Testis (tissue), 3 donors: ENCODE data around the gene ATP7B. TPM values are rescaled to one million over a fixed set of nuclear protein-coding genes. Genes with fewer than 3 reads are reported as not detected.

ENCODE experiments used
- DNase-seq: peaks from one replicate; pipeline ENCODE4 v3.0.0-alpha.2; 2019
- H3K27ac ChIP-seq, 2 donors: fragments of 200-600 bp; sonication (generic); one replicate each; pipeline ENCODE4 v1.5.1; 2019
- H3K27me3 ChIP-seq: fragments of 200-600 bp; sonication (generic); one replicate; pipeline ENCODE4 v1.5.1; 2019
- H3K36me3 ChIP-seq: fragments of 200-600 bp; sonication (generic); one replicate; pipeline ENCODE4 v1.5.1; 2017; ENCODE audit warnings: low read depth; ENCODE audit errors: missing control alignments
- H3K4me1 ChIP-seq: fragments of 200-600 bp; sonication (generic); one replicate; pipeline ENCODE4 v1.5.1; 2019
- H3K4me3 ChIP-seq, 2 donors: fragments of 200-600 bp; sonication (generic); one replicate each; pipeline ENCODE4 v1.5.1; 2017 to 2019
- H3K9me3 ChIP-seq: fragments of 200-600 bp; sonication (generic); one replicate; pipeline ENCODE4 v1.5.1; 2017
- POLR2A ChIP-seq: fragments of 450-650 bp; IDR thresholded peaks from one replicate; pipeline ENCODE4 v1.6.1; 2017; ENCODE audit warnings: antibody characterized with exemption, mild to moderate bottlenecking, moderate library complexity
- WGBS, 2 donors: methylation state at CpG; one replicate each; pipeline ENCODE4 v1.1.5; 2018; 5-methylcytosine and 5-hydroxymethylcytosine counted together
- intact Hi-C: fragments of 100-400 bp; cut with DNase I; formaldehyde crosslinking; loops from one replicate; pipeline ENCODE4 v1.15.1; 2023; ENCODE audit warnings: low total_unique reads
- polyA plus RNA-seq: library from polyadenylated mRNA; stranded (reverse); fragments of 350-450 nt; fragmentation: Illumina TruSeq; extraction: RNeasy Lipid Tissue Mini Kit (QIAGEN cat#74804); gene quantifications from one replicate; pipeline ENCODE4 v1.2.3, GENCODE V29; 2014; ENCODE audit warnings: low read depth, low replicate concordance; ENCODE audit not compliant: insufficient read depth
- total RNA-seq, 2 donors: library from RNA; depleted of rRNA; stranded (reverse); fragments of >200 nt; gene quantifications; one replicate each; pipeline ENCODE4 v1.2.3, GENCODE V29; 2016
- TF ChIP-seq, protein P1 (sequence below), 3 experiments: fragments of 450-650 bp in 2 of 3; fragments of 200-600 bp in 1 of 3; sonication (generic) in 1 of 3; IDR thresholded peaks; one replicate each; pipeline ENCODE4 v1.5.1; 2016 to 2019; ENCODE audit warnings: antibody characterized with exemption in 3 of 3, mild to moderate bottlenecking in 2 of 3, moderate library complexity in 1 of 3

Gene ATP7B
- total and polyA plus RNA-seq, 3 donors from 2014 or later = 18.7 to 47.9 (median 41.3) TPM

GRCh38 chr13:51971520-51972426 is 39.5 kb downstream of the ATP7B start:
- TF ChIP-seq POLR2A = no peak
- TF ChIP-seq, protein P1, sequence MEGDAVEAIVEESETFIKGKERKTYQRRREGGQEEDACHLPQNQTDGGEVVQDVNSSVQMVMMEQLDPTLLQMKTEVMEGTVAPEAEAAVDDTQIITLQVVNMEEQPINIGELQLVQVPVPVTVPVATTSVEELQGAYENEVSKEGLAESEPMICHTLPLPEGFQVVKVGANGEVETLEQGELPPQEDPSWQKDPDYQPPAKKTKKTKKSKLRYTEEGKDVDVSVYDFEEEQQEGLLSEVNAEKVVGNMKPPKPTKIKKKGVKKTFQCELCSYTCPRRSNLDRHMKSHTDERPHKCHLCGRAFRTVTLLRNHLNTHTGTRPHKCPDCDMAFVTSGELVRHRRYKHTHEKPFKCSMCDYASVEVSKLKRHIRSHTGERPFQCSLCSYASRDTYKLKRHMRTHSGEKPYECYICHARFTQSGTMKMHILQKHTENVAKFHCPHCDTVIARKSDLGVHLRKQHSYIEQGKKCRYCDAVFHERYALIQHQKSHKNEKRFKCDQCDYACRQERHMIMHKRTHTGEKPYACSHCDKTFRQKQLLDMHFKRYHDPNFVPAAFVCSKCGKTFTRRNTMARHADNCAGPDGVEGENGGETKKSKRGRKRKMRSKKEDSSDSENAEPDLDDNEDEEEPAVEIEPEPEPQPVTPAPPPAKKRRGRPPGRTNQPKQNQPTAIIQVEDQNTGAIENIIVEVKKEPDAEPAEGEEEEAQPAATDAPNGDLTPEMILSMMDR (IDR thresholded peaks at IDR 0.05) = no peak
- no peak for DNase-seq
- intact Hi-C loops = no loop called here
- H3K36me3 ChIP-seq = no peaks in the 10 kb centered on the region
- no peaks in the 10 kb centered on the region for H3K9me3 ChIP-seq
- H3K27ac ChIP-seq = no peak overlapping the region
- H3K4me3 ChIP-seq = no peak overlapping the region
- H3K4me1 ChIP-seq = no peaks in the 10 kb centered on the region
- 91 to 96% methylated on average over 15 of the region's 15 CpGs for WGBS, 2 donors
- no peaks in the 10 kb centered on the region for H3K27me3 ChIP-seq

- no peaks in the 10 kb centered on the region for H3K36me3 ChIP-seq
- H3K27me3 ChIP-seq = no peaks in the 10 kb centered on the region
- H3K4me3 ChIP-seq = no peak overlapping the region
- TF ChIP-seq, protein P1 (IDR thresholded peaks at IDR 0.05) = no peak
- no peak for TF ChIP-seq POLR2A
- H3K9me3 ChIP-seq = no peaks in the 10 kb centered on the region
- intact Hi-C loops = no loop called here
- DNase-seq = no peak
- 61 to 63% methylated on average over 5 of the region's 5 CpGs for WGBS, 2 donors
- H3K27ac ChIP-seq = no peak overlapping the region
- H3K4me1 ChIP-seq = no peaks in the 10 kb centered on the region
Observed at GRCh38 chr13:51970349-51970748, 40.9 kb downstream of the ATP7B start.

DNA sequence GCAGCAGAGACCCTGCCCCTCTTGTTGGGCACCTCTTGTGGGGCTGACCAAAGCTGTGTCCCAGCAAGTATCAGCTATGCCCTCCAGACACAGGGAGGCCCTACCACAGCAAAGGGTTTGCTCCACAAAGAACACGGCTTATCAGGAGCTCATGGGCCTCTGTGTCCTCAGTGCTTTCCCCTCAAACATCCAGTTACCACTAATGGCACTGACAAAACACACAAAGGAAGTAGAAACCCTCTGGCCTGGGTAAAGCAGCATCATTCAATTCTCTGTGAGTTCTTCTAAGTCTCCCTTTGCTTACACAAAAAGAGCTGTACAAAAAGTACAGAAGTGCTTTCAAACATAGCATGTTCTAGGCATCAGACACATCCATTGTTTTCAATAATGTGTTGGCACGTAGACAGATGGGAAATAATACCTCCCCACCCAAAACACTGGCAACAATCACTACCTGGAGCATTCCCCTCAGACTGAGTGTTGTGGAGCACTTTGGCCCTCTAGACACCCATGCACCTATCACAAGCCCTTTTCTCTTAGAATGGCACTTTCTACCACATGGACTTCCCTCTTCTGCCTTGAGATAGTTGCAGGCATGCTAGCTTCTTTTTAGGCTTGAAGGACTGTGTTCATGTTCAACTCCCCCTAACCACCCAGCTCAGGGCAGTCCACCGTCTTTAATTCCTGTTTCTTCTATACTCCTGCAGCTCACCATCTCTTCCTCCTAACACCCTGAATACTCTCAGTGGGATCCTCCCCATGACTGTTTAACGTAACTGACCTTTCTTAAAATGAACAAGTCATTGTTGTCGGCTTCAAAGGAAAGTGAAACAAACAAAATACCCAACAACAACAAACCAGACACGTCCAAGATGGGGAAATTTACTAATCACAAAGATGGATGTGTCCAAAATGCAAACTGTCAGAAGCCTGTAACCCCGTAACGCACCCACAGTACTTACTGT is 43.5 kb downstream of the ATP7B start:
- H3K9me3 ChIP-seq = no peaks in the 10 kb centered on the region
- H3K4me3 ChIP-seq = no peak overlapping the region
- TF ChIP-seq, protein P1 (IDR thresholded peaks at IDR 0.05) = no peak
- intact Hi-C loops = no loop called here
- 81 to 84% methylated on average over 8 of the region's 8 CpGs for WGBS, 2 donors
- H3K36me3 ChIP-seq = no peaks in the 10 kb centered on the region
- no peak overlapping the region for H3K27ac ChIP-seq
- DNase-seq = no peak
- H3K27me3 ChIP-seq = no peaks in the 10 kb centered on the region
- H3K4me1 ChIP-seq = no peaks in the 10 kb centered on the region

- no peak for DNase-seq
- Histone ChIP-seq H3K4me1 (no peaks in the 10 kb centered on the region), H3K27me3 (no peaks in the 10 kb centered on the region), H3K4me3 (no peak overlapping the region), H3K9me3 (no peaks in the 10 kb centered on the region), H3K27ac (no peak overlapping the region), H3K36me3 (no peaks in the 10 kb centered on the region)
- 92 to 98% methylated on average over 10 of the region's 10 CpGs for WGBS, 2 donors
- intact Hi-C loops = no loop called here
- no peak for TF ChIP-seq POLR2A
- TF ChIP-seq, protein P1 (IDR thresholded peaks at IDR 0.05) = no peak
Observed at GRCh38 chr13:51966186-51966585, 45.1 kb downstream of the ATP7B start.
